Ishikawa (cell line): ENCODE measurements around the gene BMERB1.

ENCODE experiments used
- CEBPB ChIP-seq: IDR thresholded peaks from 2 replicates; pipeline ENCODE4 v1.6.1; 2012
- CREB1 ChIP-seq: IDR thresholded peaks from 2 replicates; pipeline ENCODE4 v1.6.1; 2012; ENCODE audit warnings: low read depth
- EGR1 ChIP-seq: IDR thresholded peaks from 2 replicates; pipeline ENCODE4 v1.6.1; 2012
- EP300 ChIP-seq: IDR thresholded peaks from 2 replicates; pipeline ENCODE4 v1.6.1; 2012; ENCODE audit warnings: borderline replicate concordance
- FOXM1 ChIP-seq: IDR thresholded peaks from 2 replicates; pipeline ENCODE4 v1.6.1; 2012; ENCODE audit warnings: low read depth, borderline replicate concordance
- NFIC ChIP-seq: IDR thresholded peaks from 2 replicates; pipeline ENCODE4 v1.6.1; 2012
- TAF1 ChIP-seq: IDR thresholded peaks from 2 replicates; pipeline ENCODE4 v1.6.1; 2012; ENCODE audit warnings: low read depth, mild to moderate bottlenecking
- TCF12 ChIP-seq: IDR thresholded peaks from 2 replicates; pipeline ENCODE4 v1.6.1; 2012; ENCODE audit warnings: low read depth
- TEAD4 ChIP-seq: IDR thresholded peaks from 2 replicates; pipeline ENCODE4 v1.6.1; 2012
- YY1 ChIP-seq: IDR thresholded peaks from 2 replicates; pipeline ENCODE4 v1.6.1; 2012; ENCODE audit warnings: low read depth
- ZBTB7A ChIP-seq: IDR thresholded peaks from 2 replicates; pipeline ENCODE4 v1.6.1; 2012; ENCODE audit warnings: low read depth
- TF ChIP-seq, protein P1 (sequence below): IDR thresholded peaks from 2 replicates; pipeline ENCODE4 v1.6.1; 2012
- TF ChIP-seq, protein P2 (sequence below): IDR thresholded peaks from 2 replicates; pipeline ENCODE4 v1.6.1; 2012; ENCODE audit warnings: low read depth, mild to moderate bottlenecking
- TF ChIP-seq, protein P3 (sequence below): IDR thresholded peaks from 2 replicates; pipeline ENCODE4 v1.6.1; 2012

The BMERB1 gene

DNA sequence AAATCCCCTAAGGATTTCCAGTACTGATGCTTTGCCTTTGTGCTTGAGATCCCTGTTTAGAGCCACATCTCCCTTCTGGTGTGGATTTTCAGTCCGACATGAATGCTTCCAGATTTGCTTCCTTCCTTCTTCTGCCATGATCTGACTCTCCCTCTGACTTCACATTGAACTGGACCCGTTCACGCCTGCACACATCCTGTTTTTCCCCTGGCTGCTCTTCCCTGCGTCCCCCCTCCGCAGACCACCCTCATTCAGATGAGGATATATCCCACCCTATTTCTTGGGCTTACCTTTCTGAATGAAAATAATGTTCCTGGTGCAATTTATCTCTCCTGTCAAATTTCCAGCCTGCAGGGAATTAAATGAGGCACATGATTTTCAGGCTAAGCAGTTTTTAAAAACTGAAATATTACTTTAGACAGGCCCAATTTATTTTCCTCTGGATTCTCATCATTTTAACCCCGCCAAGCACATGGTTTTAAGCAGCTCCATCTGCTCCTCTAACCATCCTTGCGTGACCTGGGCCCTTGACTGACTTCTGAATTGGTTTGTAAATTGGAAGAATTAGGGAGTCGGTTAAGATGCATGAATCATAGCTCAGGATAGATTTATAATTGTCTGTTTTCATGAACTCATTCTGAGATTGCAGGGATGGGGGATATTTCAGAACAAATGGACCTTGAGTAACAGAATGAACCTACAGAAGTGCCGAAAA is 59.2 kb downstream of the BMERB1 start:
- TF ChIP-seq FOXM1 (no peak), CREB1 (no peak), NFIC (no peak), TEAD4 (no peak), EGR1 (no peak), TAF1 (no peak)
- TF ChIP-seq, protein P1, sequence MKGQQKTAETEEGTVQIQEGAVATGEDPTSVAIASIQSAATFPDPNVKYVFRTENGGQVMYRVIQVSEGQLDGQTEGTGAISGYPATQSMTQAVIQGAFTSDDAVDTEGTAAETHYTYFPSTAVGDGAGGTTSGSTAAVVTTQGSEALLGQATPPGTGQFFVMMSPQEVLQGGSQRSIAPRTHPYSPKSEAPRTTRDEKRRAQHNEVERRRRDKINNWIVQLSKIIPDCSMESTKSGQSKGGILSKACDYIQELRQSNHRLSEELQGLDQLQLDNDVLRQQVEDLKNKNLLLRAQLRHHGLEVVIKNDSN = no peak
- TF ChIP-seq, protein P2, sequence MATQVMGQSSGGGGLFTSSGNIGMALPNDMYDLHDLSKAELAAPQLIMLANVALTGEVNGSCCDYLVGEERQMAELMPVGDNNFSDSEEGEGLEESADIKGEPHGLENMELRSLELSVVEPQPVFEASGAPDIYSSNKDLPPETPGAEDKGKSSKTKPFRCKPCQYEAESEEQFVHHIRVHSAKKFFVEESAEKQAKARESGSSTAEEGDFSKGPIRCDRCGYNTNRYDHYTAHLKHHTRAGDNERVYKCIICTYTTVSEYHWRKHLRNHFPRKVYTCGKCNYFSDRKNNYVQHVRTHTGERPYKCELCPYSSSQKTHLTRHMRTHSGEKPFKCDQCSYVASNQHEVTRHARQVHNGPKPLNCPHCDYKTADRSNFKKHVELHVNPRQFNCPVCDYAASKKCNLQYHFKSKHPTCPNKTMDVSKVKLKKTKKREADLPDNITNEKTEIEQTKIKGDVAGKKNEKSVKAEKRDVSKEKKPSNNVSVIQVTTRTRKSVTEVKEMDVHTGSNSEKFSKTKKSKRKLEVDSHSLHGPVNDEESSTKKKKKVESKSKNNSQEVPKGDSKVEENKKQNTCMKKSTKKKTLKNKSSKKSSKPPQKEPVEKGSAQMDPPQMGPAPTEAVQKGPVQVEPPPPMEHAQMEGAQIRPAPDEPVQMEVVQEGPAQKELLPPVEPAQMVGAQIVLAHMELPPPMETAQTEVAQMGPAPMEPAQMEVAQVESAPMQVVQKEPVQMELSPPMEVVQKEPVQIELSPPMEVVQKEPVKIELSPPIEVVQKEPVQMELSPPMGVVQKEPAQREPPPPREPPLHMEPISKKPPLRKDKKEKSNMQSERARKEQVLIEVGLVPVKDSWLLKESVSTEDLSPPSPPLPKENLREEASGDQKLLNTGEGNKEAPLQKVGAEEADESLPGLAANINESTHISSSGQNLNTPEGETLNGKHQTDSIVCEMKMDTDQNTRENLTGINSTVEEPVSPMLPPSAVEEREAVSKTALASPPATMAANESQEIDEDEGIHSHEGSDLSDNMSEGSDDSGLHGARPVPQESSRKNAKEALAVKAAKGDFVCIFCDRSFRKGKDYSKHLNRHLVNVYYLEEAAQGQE = no peak

DNA sequence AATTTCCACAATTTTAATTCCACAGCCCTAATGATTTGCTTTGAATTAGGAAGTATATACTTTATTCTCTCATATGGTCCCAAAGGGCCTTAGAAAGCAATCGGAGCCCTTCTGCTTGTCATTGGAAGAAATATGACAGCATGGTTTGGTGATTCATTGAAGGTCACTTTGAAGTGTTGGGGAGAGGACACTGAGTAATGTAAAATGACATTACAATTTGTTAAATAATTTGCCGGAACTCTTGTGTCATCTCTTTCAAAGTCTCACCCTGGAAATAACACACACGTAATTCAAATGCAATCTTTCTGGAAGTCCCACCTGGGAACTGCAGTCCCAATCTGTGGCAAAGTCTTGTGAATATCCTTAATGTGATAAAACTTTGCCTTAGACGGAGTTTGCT is 59.8 kb downstream of the BMERB1 start:
- TF ChIP-seq CEBPB (no peak), NFIC (no peak), EGR1 (no peak), TEAD4 (no peak), YY1 (no peak)
- TF ChIP-seq, protein P2 = no peak
- TF ChIP-seq, protein P3, sequence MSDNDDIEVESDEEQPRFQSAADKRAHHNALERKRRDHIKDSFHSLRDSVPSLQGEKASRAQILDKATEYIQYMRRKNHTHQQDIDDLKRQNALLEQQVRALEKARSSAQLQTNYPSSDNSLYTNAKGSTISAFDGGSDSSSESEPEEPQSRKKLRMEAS = no peak
- TF ChIP-seq, protein P1 = no peak

DNA sequence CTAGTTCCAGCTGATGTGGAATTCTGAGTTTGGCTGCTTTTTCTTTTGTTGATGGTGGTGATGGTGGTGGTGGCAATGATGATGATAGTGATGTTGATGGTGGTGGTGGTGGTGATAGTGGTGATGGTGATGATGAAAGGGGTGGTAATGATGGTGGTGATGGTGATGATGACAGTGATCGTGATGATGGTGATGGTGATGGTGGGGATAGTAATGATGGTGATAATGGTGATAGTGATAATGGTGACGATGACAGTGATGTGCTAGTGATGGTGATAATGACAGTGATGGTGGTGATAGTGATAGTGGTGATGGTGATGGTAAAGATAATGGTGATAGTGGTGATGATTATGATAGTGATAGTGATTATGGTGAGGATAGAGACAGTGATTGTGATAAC is 61.5 kb downstream of the BMERB1 start:
- TF ChIP-seq, protein P1 = no peak
- TF ChIP-seq ZBTB7A = no peak
- TF ChIP-seq CEBPB = no peak
- no peak for TF ChIP-seq TEAD4
- no peak for TF ChIP-seq NFIC
- TF ChIP-seq YY1 = no peak
- TF ChIP-seq, protein P2 = no peak
- TF ChIP-seq CREB1 = no peak
- no peak for TF ChIP-seq EP300
- TF ChIP-seq EGR1 = no peak
- TF ChIP-seq, protein P3 = no peak
- no peak for TF ChIP-seq TAF1

DNA sequence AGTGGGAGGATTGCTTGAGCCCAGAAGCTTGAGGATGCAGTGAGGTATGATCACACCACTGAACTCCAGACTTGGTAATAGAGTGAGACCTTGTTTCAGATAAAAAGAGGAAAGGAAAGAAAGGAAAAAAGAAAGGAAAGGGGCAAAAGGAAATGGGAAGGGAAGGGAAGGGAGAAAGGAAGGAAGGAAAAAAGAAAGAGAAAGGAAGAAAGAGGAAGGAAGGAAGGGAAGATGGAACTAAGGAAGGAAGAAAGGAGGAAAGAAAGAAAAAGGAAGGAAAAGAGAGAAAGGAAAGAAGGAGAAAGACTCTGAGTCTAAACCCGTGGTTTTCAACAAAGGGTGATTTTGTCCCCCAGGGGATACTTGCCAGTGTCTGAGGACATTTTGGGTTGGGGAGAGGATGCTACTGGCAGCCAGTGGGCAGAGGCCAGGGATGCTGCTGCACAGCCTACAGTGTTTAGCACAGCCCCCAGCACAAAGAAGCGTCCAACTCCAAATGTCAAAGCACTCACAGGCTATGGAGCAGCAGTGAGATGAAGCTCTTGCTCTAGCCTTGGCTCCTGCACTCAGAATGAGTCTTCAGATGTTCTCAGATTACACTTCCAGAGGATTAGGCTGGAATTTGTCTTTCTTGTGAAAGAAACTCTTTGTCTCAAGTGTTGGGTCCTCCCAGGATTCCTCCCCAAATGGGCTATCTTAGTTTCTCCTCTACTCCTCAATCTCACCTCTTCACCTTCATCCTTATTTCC is 64.2 kb downstream of the BMERB1 start:
- TF ChIP-seq, protein P3 = no peak
- no peak for TF ChIP-seq TCF12
